Frontal cortex (tissue), 4 donors: ENCODE data around the gene OR8H3. TPM values are rescaled to one million over a fixed set of nuclear protein-coding genes. Genes with fewer than 3 reads are reported as not detected.
"Not testable (repeated sequence)": the region's sequence is repeated elsewhere in the genome, so short reads cannot be mapped to it uniquely, and the experiment has no call there.

Source experiments
- DNase-seq, 2 donors: peaks; one replicate each; pipeline ENCODE4 v3.0.0; 2012; ENCODE audit warnings: low spot score in 2 of 2
- FAIRE-seq: peaks from 2 replicates; lab custom pipeline; 2012; peaks lifted over from hg19 to GRCh38; lab: Jason Lieb, UNC
- small RNA-seq: library from RNA; depleted of rRNA; stranded (forward); fragments of <200 nt; gene quantifications from one replicate; pipeline ENCODE3, GENCODE V24; 2014
- total RNA-seq: library from RNA; depleted of rRNA; stranded (reverse); fragments of >200 nt; gene quantifications from one replicate; pipeline ENCODE4 v1.2.3, GENCODE V29; 2014
- donor health status: control.
- donor health status: control.
- donor health status: control.

Gene OR8H3, protein sequence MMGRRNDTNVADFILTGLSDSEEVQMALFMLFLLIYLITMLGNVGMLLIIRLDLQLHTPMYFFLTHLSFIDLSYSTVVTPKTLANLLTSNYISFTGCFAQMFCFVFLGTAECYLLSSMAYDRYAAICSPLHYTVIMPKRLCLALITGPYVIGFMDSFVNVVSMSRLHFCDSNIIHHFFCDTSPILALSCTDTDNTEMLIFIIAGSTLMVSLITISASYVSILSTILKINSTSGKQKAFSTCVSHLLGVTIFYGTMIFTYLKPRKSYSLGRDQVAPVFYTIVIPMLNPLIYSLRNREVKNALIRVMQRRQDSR
- total RNA-seq, result not detected

- no peak for FAIRE-seq
- DNase-seq, result no peak
Measured at GRCh38 chr11:56122073-56122472, at the start of gene OR8H3. TSS of gene OR8H3 (plus strand) at chr11:56122373. CDS start at chr11:56122373, 0 bp downstream.

DNA sequence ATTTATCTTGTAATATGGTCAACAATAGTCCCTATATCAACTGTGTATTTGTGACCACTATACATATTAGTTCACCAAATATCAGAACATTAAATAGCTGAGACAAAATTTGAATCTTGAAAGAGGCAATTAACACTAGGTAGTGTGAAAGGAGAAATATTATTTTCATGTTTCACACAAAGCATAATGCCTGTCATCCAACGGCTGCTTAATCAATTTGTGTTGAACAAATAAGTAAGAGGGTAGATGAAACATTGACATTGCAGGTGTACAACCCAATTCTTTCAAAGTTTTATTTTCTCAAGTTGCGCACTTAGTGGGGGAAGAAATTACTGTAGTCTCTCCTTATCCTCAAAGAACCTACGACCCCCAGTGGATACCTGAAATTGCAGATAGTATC lies 32.5 kb upstream of the OR8H3 start:
- DNase-seq (no peak), FAIRE-seq (no peak)

DNA sequence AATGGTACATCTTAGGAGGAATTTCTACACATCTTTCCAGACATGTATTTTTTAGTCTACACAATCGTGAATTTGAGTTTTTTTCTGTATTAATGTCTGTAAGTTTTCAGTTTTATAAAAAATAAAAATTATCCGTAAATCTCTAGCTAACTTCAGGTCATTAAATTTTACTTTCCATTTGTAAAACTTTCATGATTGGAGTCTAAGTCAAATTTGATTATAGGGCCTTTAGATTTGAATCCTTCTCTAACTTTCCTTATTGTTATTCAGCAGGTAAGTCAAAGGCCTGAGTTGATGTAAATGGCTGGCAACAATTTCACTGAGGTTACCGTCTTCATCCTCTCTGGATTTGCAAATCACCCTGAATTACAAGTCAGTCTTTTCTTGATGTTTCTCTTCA lies 29.2 kb upstream of the OR8H3 start, which contains the start of gene OR8I2:
Gene OR8I2, plus strand, starts transcription at position 301 of the 400 bp plus-strand sequence. Its CDS starts 0 bp downstream, at position 301.
- DNase-seq (no peak), FAIRE-seq (no peak)

DNA sequence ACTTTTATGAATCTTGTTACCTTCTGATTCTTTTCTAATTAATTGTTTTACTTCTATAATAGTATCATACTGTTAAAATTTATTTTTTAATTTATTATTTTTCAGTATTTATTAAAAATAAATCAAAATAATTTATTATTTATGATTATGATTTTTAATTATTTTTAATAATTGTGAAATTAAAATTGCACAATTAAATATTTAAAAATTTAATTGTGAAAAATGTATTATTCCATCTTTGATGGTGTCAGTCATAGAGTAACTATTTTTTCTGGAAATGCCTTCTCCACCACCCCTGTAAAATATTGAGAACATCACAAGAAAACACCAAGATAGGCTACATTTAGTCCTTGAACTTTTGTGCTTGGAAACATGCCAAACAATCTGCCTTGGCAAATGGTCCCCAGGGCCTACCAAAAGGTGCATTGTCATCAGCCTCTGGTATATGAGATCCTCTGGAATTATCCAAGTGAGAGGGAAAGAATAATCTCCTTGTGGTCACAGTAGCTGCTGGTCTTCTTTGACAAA lies 18.9 kb upstream of the OR8H3 start, which contains the start of gene OR8H2:
Gene OR8H2, plus strand, starts transcription at position 478 of the 528 bp plus-strand sequence. CDS start 1,356 bp downstream, outside the sequence.
- DNase-seq (no peak), FAIRE-seq (peak; percentile 99)

- DNase-seq (no peak), FAIRE-seq (no peak)
Measured at GRCh38 chr11:56140151-56140661, 18.0 kb downstream of the OR8H3 start, which contains the start of gene OR8J3. TSS of gene OR8J3 (minus strand) at chr11:56140201. CDS start at chr11:56137718, 2,483 bp downstream.

- not testable (repeated sequence) for DNase-seq, FAIRE-seq
Measured at GRCh38 chr11:56143681-56144080, 21.5 kb downstream of the OR8H3 start.

DNA sequence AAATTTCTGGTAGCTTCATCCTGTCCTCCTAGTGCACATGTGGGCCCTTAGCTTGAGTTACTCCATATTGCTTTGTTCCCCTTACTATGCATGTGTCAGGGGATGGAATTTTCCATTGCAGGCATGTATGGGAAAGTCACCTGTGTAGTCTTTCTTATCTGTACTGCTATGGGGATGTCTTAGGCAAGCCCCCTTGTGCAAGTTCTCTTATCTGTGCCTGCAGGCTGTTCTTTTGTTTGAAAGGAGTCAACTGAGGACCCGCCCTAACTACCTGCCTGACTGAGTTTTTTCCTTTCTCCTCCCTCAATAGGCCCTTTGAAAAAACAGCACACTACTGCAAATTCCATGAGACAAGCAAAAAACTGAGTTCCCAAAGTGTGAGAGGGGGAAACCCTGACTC lies 29.2 kb downstream of the OR8H3 start:
- no peak for DNase-seq
- FAIRE-seq, result no peak

GRCh38 chr11:56152333-56152732 lies 30.2 kb downstream of the OR8H3 start:
- FAIRE-seq (no peak), DNase-seq (no peak)

DNA sequence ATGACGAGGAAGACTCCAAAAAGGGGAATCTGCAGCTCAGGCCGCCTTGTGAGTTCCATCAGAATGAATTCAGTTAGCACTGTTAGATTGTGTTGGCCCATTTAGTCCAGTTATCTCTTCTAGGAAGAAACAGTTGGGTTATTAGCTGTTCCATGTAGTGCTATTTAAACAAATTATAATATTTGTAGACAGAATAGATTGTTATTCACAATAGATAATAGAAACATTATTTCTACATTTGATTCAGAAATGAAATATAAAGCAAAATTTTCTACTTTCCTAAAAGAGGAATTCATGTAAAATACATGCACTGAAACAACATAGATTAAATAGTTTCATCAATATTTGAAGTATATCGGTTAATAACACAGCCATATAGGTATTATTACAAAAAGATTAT lies 38.0 kb downstream of the OR8H3 start, which contains the start of gene OR8K5:
Gene OR8K5, minus strand, starts transcription at position 101 of the 400 bp plus-strand sequence. Its CDS starts 0 bp downstream, at position 101.
- FAIRE-seq (no peak), DNase-seq (no peak)

GRCh38 chr11:56163804-56164203 lies 41.6 kb downstream of the OR8H3 start:
- DNase-seq (no peak), FAIRE-seq (no peak)

- DNase-seq (no peak), FAIRE-seq (no peak)
Measured at GRCh38 chr11:56172256-56172830, 50.2 kb downstream of the OR8H3 start.

Small RNAs within 50 kb of the gene (small RNA-seq; reads per million reads assigned to genes)
- not detected for gene OR8I4P

Other genes starting within 250 kb of the OR8H3 start
- gene TRIM51, start 239.1 kb upstream of the OR8H3 start, total RNA-seq, result not detected
- not detected for gene OR5W2, start 207.8 kb upstream of the OR8H3 start, total RNA-seq
- gene OR5I1, start 186.0 kb upstream of the OR8H3 start, total RNA-seq, result not detected
- not detected for gene OR10AG1, start 152.4 kb upstream of the OR8H3 start, total RNA-seq
- not detected for gene OR5F1, start 127.7 kb upstream of the OR8H3 start, total RNA-seq
- gene OR5AS1, start 94.7 kb upstream of the OR8H3 start, total RNA-seq, result not detected
- gene OR8I2, start 29.1 kb upstream of the OR8H3 start, total RNA-seq, result not detected
- not detected for gene OR8H2, start 18.7 kb upstream of the OR8H3 start, total RNA-seq
- not detected for gene OR8J3, start 17.8 kb downstream of the OR8H3 start, total RNA-seq
- not detected for gene OR8K5, start 37.9 kb downstream of the OR8H3 start, total RNA-seq
- gene OR5J2, start 54.2 kb downstream of the OR8H3 start, total RNA-seq, result not detected
- gene OR5T2, start 111.9 kb downstream of the OR8H3 start, total RNA-seq, result not detected
- not detected for gene OR5T3, start 129.9 kb downstream of the OR8H3 start, total RNA-seq
- gene OR5T1, start 151.8 kb downstream of the OR8H3 start, total RNA-seq, result not detected
- not detected for gene OR8H1, start 169.9 kb downstream of the OR8H3 start, total RNA-seq
- gene OR8K3, start 192.8 kb downstream of the OR8H3 start, total RNA-seq, result not detected
- gene OR8K1, start 223.7 kb downstream of the OR8H3 start, total RNA-seq, result not detected
- not detected for gene OR8J1, start 231.9 kb downstream of the OR8H3 start, total RNA-seq